HG03135 (cell line): ENCODE measurements around the gene SAPCD1.

Experiments used
- ATAC-seq: cut with Tn5 transposase; IDR thresholded peaks from one replicate; pipeline ENCODE4 v1.9.1; 2021; ENCODE audit warnings: mild to moderate bottlenecking, moderate library complexity; ENCODE audit not compliant: unreplicated experiment

Gene SAPCD1

GRCh38 chr6:31728767-31729514, 33.5 kb upstream of the SAPCD1 start, which contains the start of gene DDAH2:
TSS of gene DDAH2 (minus strand) at chr6:31729299. CDS start at chr6:31729161, 138 bp downstream.
- ATAC-seq: no peak

GRCh38 chr6:31729515-31729978, 32.9 kb upstream of the SAPCD1 start:
- ATAC-seq: no peak

- ATAC-seq: no peak
These were observed 32.4 kb upstream of the SAPCD1 start for GRCh38 chr6:31729979-31730630.

- no peak for ATAC-seq
These were observed 31.8 kb upstream of the SAPCD1 start for GRCh38 chr6:31730631-31731086.

- no peak for ATAC-seq
These were observed 30.4 kb upstream of the SAPCD1 start for GRCh38 chr6:31732029-31732428.

GRCh38 chr6:31733734-31734133, 28.7 kb upstream of the SAPCD1 start:
- ATAC-seq: no peak

GRCh38 chr6:31734247-31734820, 28.1 kb upstream of the SAPCD1 start:
- no peak for ATAC-seq

GRCh38 chr6:31734821-31735406, 27.5 kb upstream of the SAPCD1 start:
- no peak for ATAC-seq

- no peak for ATAC-seq
These were observed 26.3 kb upstream of the SAPCD1 start, which contains the start of gene CLIC1 for GRCh38 chr6:31736021-31736767. TSS of gene CLIC1 (minus strand) at chr6:31736530. CDS start at chr6:31736300, 230 bp downstream.

- ATAC-seq: no peak
These were observed 25.6 kb upstream of the SAPCD1 start for GRCh38 chr6:31736768-31737314.

- ATAC-seq: no peak
These were observed 25.0 kb upstream of the SAPCD1 start for GRCh38 chr6:31737315-31737990.

GRCh38 chr6:31737991-31738979, 24.2 kb upstream of the SAPCD1 start:
- ATAC-seq: no peak

- ATAC-seq: peak; percentile 69
These were observed 22.6 kb upstream of the SAPCD1 start, which contains the start of gene MSH5 for GRCh38 chr6:31739639-31740396. TSS of gene MSH5 (plus strand) at chr6:31740005. CDS start at chr6:31740467, 462 bp downstream.

GRCh38 chr6:31740397-31741223, 21.8 kb upstream of the SAPCD1 start:
- ATAC-seq: no peak

- no peak for ATAC-seq
These were observed 20.6 kb upstream of the SAPCD1 start for GRCh38 chr6:31741815-31742214.

- ATAC-seq: no peak
These were observed 19.6 kb upstream of the SAPCD1 start for GRCh38 chr6:31742894-31743293.

GRCh38 chr6:31744422-31744821, 18.0 kb upstream of the SAPCD1 start:
- no peak for ATAC-seq
